K562 (cell line): ENCODE results near the gene CCDC127. TPM values are rescaled to one million over a fixed set of nuclear protein-coding genes. Genes with fewer than 3 reads are reported as not detected.

Experiments used
- ATAC-seq: fragments of 200-7000 bp; cut with Tn5 transposase; 3 replicates; pipeline ENCODE4 v1.9.1; 2020; ENCODE audit warnings: moderate library complexity
- BruUV-seq: library from RNA; stranded (reverse); fragments of 400-500 nt; replicated peaks from 2 replicates; lab custom pipeline; 2021; lab: Mats Ljungman, UMichigan
- CTCF ChIA-PET: fragments of 300-600 bp; formaldehyde crosslinking; extraction: SDS; loops from one replicate; lab custom pipeline; 2021; ENCODE audit warnings: low intra/inter-chr PET ratio; lab: Yijun Ruan, JAX
- POLR2A ChIA-PET: fragments of 300-600, 350-650 bp; sonication (Branson Sonifier 250); formaldehyde crosslinking; extraction: SDS; loops from one replicate; lab custom pipeline; 2021; ENCODE audit warnings: antibody characterized with exemption, inconsistent platforms; lab: Yijun Ruan, JAX
- DNase-seq, 4 experiments: peaks; one replicate each; pipeline versions ENCODE4 v3.0.0 to v3.0.0-alpha.2; 2011 to 2018; ENCODE audit warnings: low spot score in 3 of 4, mixed read lengths in 3 of 4; ENCODE audit errors: extremely low read depth in 1 of 4
- FAIRE-seq: peaks from 2 replicates; lab custom pipeline; 2011; peaks lifted over from hg19 to GRCh38; lab: Jason Lieb, UNC
- H2AFZ ChIP-seq: 2 replicates; pipeline ENCODE4 v1.6.0; 2011; ENCODE audit warnings: low read depth, low read length, control low read depth, inconsistent platforms
- H3K27ac ChIP-seq: fragments of 200-600 bp; 3 replicates; pipeline ENCODE4 v1.8.0; 2011; ENCODE audit warnings: low read depth, mild to moderate bottlenecking, control low read depth, inconsistent platforms, low read length, moderate library complexity, mixed read lengths; ENCODE audit errors: extremely low read depth
- H3K27me3 ChIP-seq, 2 experiments: fragments of 300-600 bp in 1 of 2; 2 replicates in 1 of 2; 3 replicates in 1 of 2; pipeline versions ENCODE4 v1.6.0 to v1.8.0; 2011; ENCODE audit warnings: inconsistent platforms in 2 of 2, low read length in 2 of 2, mild to moderate bottlenecking in 1 of 2, mixed read lengths in 1 of 2, moderate library complexity in 1 of 2; ENCODE audit not compliant: control insufficient read depth in 2 of 2, insufficient read depth in 2 of 2
- H3K36me3 ChIP-seq: fragments of 300-600 bp; 3 replicates; pipeline ENCODE4 v1.8.0; 2011; ENCODE audit warnings: mild to moderate bottlenecking, low read length, inconsistent platforms; ENCODE audit not compliant: control insufficient read depth, insufficient read depth
- H3K4me1 ChIP-seq, 2 experiments: fragments of 200-600 bp in 1 of 2; replicated peaks in 1 of 2; 2 replicates in 1 of 2; 3 replicates in 1 of 2; pipeline versions ENCODE4 v1.5.1 to v1.8.0; 2011; ENCODE audit warnings: inconsistent platforms in 2 of 2, low read length in 2 of 2, mild to moderate bottlenecking in 1 of 2, mixed read lengths in 1 of 2, moderate library complexity in 1 of 2; ENCODE audit not compliant: control insufficient read depth in 2 of 2, insufficient read depth in 2 of 2
- H3K4me2 ChIP-seq: 2 replicates; pipeline ENCODE4 v1.6.1; 2011; ENCODE audit warnings: low read length, control low read depth, inconsistent platforms, mixed read lengths; ENCODE audit not compliant: insufficient read depth
- H3K4me3 ChIP-seq: fragments of 200-600 bp; sonication (generic), shearing (Covaris generic); 2 replicates; pipeline ENCODE4 v1.5.1; 2016; ENCODE audit warnings: control low read depth, inconsistent platforms
- H3K79me2 ChIP-seq: fragments of 200-600 bp; 3 replicates; pipeline ENCODE4 v1.8.0; 2011; ENCODE audit warnings: low read length, inconsistent platforms; ENCODE audit not compliant: control insufficient read depth, insufficient read depth
- H3K9ac ChIP-seq, 2 experiments: 2 replicates each; pipeline versions ENCODE4 v1.6.0 to v1.6.1; 2011; ENCODE audit warnings: low read depth in 2 of 2, low read length in 2 of 2, control low read depth in 1 of 2, inconsistent platforms in 1 of 2, mild to moderate bottlenecking in 1 of 2, mixed read lengths in 1 of 2; ENCODE audit not compliant: insufficient read depth in 1 of 2
- H3K9me1 ChIP-seq: one replicate; pipeline ENCODE4 v1.6.0; 2011; ENCODE audit warnings: inconsistent platforms, mild to moderate bottlenecking, low read length, moderate library complexity; ENCODE audit not compliant: control insufficient read depth, insufficient read depth
- H3K9me3 ChIP-seq: replicated peaks from 2 replicates; pipeline ENCODE4 v1.5.1; 2011; ENCODE audit warnings: low read depth, low read length, inconsistent platforms; ENCODE audit not compliant: control insufficient read depth, insufficient read depth
- H4K20me1 ChIP-seq: replicated peaks from 2 replicates; pipeline ENCODE4 v1.6.1; 2011; ENCODE audit warnings: low read length, inconsistent platforms, mixed read lengths; ENCODE audit not compliant: control insufficient read depth, insufficient read depth
- ATF7 ChIP-seq: fragments of 450-650 bp; IDR thresholded peaks from 2 replicates; pipeline ENCODE4 v1.7.1; 2014; ENCODE audit warnings: mild to moderate bottlenecking, moderate library complexity
- CHD2 ChIP-seq: IDR thresholded peaks from 2 replicates; pipeline ENCODE4 v1.6.1; 2011; ENCODE audit warnings: low read depth, low read length
- SMC3 ChIP-seq: conservative IDR thresholded peaks from 2 replicates; pipeline ENCODE4 v1.6.1; 2011; ENCODE audit warnings: low read depth, low read length, improper control_type of control experiment; ENCODE audit not compliant: insufficient read depth
- ZBTB1 ChIP-seq: sonication (generic); formaldehyde crosslinking; IDR thresholded peaks from 2 replicates; pipeline ENCODE4 v1.8.1; 2023; ENCODE audit warnings: missing genetic modification reagents, low read depth, mild to moderate bottlenecking, borderline replicate concordance
- WGBS: fragments of 100-300 bp; shearing (Covaris generic); methylation state at CpG from one replicate; pipeline ENCODE4 v1.1.6; 2016; ENCODE audit warnings: low coverage, mixed read lengths; ENCODE audit not compliant: insufficient coverage; ENCODE audit errors: missing lambda C conversion rate; 5-methylcytosine and 5-hydroxymethylcytosine counted together
- in situ Hi-C: fragments of 300-500 bp; cut with MboI; formaldehyde crosslinking; loops from 4 replicates; pipeline ENCODE4 v1.15.0; 2018; ENCODE audit warnings: inconsistent platforms, mixed read lengths
- intact Hi-C: fragments of 100-400 bp; cut with micrococcal nuclease; formaldehyde crosslinking; loops from 2 replicates; pipeline ENCODE4 v1.14.2; 2022
- polyA plus RNA-seq, 8 experiments: library from polyadenylated mRNA; depleted of rRNA in 4 of 8; stranded (reverse) in 5 of 8; unstranded in 3 of 8; fragments of >200 nt; fragmentation: Nextera tagmentation in 2 of 8; fragmentation: Illumina TruSeq in 1 of 8; extraction: Ambion mirVana in 2 of 8; extraction: Trizol in 1 of 8; gene quantifications; 2 replicates each; pipeline versions ENCODE4 v1.2.1 to v1.2.3, GENCODE V29; 2011 to 2014; ENCODE audit warnings: inconsistent platforms in 1 of 8, missing spikeins in 1 of 8
- total RNA-seq, 7 experiments: library from RNA; depleted of rRNA in 6 of 7; stranded (reverse); fragments of >200 nt in 6 of 7; fragmentation: Illumina TruSeq in 2 of 7; extraction: Trizol in 2 of 7; gene quantifications; 2 replicates each; pipeline versions ENCODE4 v1.2.1 to v1.2.3, GENCODE V29; 2011 to 2021; ENCODE audit warnings: low replicate concordance in 1 of 7
- TF ChIP-seq, protein P1 (sequence below): fragments of 450-650 bp; conservative IDR thresholded peaks from 2 replicates; pipeline ENCODE4 v1.6.1; 2016; ENCODE audit warnings: missing genetic modification characterization, low read depth, mild to moderate bottlenecking, control low read depth, missing compliant biosample characterization

The CCDC127 gene
- total and polyA plus RNA-seq, 9 of the 15 experiments (the other 6 are each of a cell fraction or from before 2014, with no cell fraction given), result 2.7 to 4.5 (median 4.1) TPM

DNA sequence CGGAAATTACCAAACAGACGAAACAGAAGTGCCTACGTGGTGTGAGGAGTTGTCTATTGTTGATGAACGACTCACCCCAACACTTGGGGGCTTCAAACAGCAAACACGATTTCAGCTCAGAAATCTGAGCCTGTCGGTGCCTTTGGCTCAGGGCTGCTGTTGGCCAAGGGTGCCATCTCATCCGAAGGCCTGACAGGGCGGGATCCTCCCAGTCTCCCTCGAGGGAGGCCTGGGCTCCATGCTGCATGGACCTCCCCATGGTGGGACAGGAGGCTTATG, 25.3 kb downstream of the CCDC127 start (continued):
- TF ChIP-seq CHD2 (no peak), SMC3 (no peak)
- TF ChIP-seq, protein P1, sequence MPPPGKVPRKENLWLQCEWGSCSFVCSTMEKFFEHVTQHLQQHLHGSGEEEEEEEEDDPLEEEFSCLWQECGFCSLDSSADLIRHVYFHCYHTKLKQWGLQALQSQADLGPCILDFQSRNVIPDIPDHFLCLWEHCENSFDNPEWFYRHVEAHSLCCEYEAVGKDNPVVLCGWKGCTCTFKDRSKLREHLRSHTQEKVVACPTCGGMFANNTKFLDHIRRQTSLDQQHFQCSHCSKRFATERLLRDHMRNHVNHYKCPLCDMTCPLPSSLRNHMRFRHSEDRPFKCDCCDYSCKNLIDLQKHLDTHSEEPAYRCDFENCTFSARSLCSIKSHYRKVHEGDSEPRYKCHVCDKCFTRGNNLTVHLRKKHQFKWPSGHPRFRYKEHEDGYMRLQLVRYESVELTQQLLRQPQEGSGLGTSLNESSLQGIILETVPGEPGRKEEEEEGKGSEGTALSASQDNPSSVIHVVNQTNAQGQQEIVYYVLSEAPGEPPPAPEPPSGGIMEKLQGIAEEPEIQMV (tag), result no peak

DNA sequence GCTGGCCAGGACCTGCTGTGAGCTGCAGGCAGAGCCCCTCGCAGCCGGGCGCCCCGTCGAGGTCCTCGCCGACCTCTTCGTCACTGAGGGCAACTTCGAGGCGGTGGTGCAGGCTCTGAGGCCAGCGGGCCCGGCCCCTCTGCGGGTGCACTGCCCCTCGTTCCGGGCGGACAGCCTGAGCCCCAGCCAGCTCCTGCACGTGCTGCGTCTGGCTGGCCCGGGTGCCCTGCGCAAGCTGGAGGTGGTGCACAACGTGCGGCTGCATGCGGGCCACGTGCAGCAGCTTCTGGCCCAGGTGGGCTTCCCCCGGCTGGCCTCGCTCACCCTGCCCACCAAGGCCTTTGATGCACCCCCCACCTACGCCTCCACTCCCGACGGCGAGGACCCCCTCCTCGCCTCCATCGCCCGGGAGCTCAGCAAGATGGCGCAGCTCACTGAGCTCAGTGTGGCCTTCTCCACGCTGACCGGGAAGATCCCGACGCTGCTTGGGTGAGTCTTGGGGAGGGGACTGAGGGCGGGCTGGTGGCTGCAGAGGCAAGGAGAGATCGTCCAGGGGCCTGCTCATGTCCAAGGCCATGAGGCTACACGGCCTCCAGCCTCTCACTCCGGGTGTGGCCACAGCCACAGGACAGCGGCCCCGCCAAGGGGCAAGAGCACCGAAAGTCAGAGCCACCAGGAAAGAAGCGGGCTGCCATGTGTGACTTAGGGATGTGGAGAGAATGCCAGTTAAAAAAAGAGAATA, 25.8 kb downstream of the CCDC127 start:
- DNase-seq (no peak), ATAC-seq (no peak), FAIRE-seq (no peak)
- in situ Hi-C loops, result no loop called here
- intact Hi-C loops, result no loop called here
- BruUV-seq, result no TSS peak
- Histone ChIP-seq H3K27ac (no peak overlapping the region), H3K36me3 (no peaks in the 10 kb centered on the region), H3K9ac (no peak overlapping the region), H4K20me1 (peaks cover 32% of the 10 kb centered on the region), H3K79me2 (no peaks in the 10 kb centered on the region), H2AFZ (no peak overlapping the region), H3K9me1 (no peaks in the 10 kb centered on the region), H3K27me3 (peaks cover 29 to 73% of the 10 kb centered on the region in 2 experiments; a peak in 4 of 5 replicates), H3K9me3 (no peaks in the 10 kb centered on the region), H3K4me1 (peaks cover 0 to 66% of the 10 kb centered on the region in 2 experiments; a peak in 2 of 5 replicates), H3K4me2 (no peak overlapping the region), H3K4me3 (no peak overlapping the region)
- 25% methylated on average over 41 of the region's 46 CpGs for WGBS
- POLR2A ChIA-PET, result interaction anchor here (2.0 kb wide), 1 partner anchor 8 kb away, joined by 5 read pairs; no protein-coding TSS in a partner anchor
- CTCF ChIA-PET, result no interaction called here
- TF ChIP-seq ZBTB1 (CRISPR knock-in tag) (no peak), ATF7 (no peak)
